ENCODE data around the gene GKN2.
"Not testable (repeated sequence)": the region's sequence is repeated elsewhere in the genome, so short reads cannot be mapped to it uniquely, and the experiment has no call there.

The GKN2 gene

GRCh38 chr2:68900496-68901198 lies 52.0 kb downstream of the GKN2 start:
- no peaks in the 10 kb centered on the region for H4K20me1 ChIP-seq (ENCODE audit: insufficient read depth, low read length)
- no peaks in the 10 kb centered on the region for H3K79me2 ChIP-seq (ENCODE audit: low read length)
- H3K4me2 ChIP-seq (ENCODE audit: low read depth, low read length): no peak overlapping the region
- H3K9me2 ChIP-seq (replicated peaks; ENCODE audit: insufficient read depth, low read length): no peaks in the 10 kb centered on the region
- no peaks in the 10 kb centered on the region for H3K4me1 ChIP-seq (ENCODE audit: low read length)
- H3K4me3 ChIP-seq (ENCODE audit: low read length): no peak overlapping the region
- H3K27me3 ChIP-seq (replicated peaks; ENCODE audit: insufficient read depth, low read length): no peaks in the 10 kb centered on the region
- H3K9me3 ChIP-seq (replicated peaks; ENCODE audit: insufficient read depth, low read length): no peaks in the 10 kb centered on the region
- TF ChIP-seq EZH2phosphoT487 (IDR thresholded peaks at IDR 0.05; ENCODE audit: low read length): no peak
- peak; percentile 32 for TF ChIP-seq CTCF (IDR thresholded peaks at IDR 0.05; ENCODE audit: low read length)
- H3K9ac ChIP-seq (ENCODE audit: low read length): no peak overlapping the region
- H3F3A ChIP-seq (ENCODE audit: insufficient read depth, low read length): no peaks in the 10 kb centered on the region
- H2AFZ ChIP-seq (ENCODE audit: low read length): no peak overlapping the region
- no peak for DNase-seq
- no peaks in the 10 kb centered on the region for H3K36me3 ChIP-seq (replicated peaks; ENCODE audit: insufficient read depth, low read length)
- H3K27ac ChIP-seq (ENCODE audit: low read length): no peak overlapping the region

GRCh38 chr2:68895981-68896380 lies 56.7 kb downstream of the GKN2 start:
- not testable (repeated sequence) for H3K9ac ChIP-seq (ENCODE audit: low read length); H3K36me3 ChIP-seq (replicated peaks; ENCODE audit: insufficient read depth, low read length); H3K4me3 ChIP-seq (ENCODE audit: low read length); H3K27ac ChIP-seq (ENCODE audit: low read length); H3K79me2 ChIP-seq (ENCODE audit: low read length); H2AFZ ChIP-seq (ENCODE audit: low read length); H3K9me3 ChIP-seq (replicated peaks; ENCODE audit: insufficient read depth, low read length); DNase-seq; H3F3A ChIP-seq (ENCODE audit: insufficient read depth, low read length); H4K20me1 ChIP-seq (ENCODE audit: insufficient read depth, low read length); H3K9me2 ChIP-seq (replicated peaks; ENCODE audit: insufficient read depth, low read length); H3K4me2 ChIP-seq (ENCODE audit: low read depth, low read length); H3K27me3 ChIP-seq (replicated peaks; ENCODE audit: insufficient read depth, low read length); H3K4me1 ChIP-seq (ENCODE audit: low read length)
